NCI-H2196 (cell line): Measurements from ENCODE around the gene GIMAP2.
"Not testable (repeated sequence)": the region's sequence is repeated elsewhere in the genome, so short reads cannot be mapped to it uniquely, and the experiment has no call there.

Experiments used
- DNase-seq: peaks from one replicate; lab custom pipeline; 2025; ENCODE audit not compliant: unreplicated experiment; lab: John Stamatoyannopoulos, UW

Gene GIMAP2

DNA sequence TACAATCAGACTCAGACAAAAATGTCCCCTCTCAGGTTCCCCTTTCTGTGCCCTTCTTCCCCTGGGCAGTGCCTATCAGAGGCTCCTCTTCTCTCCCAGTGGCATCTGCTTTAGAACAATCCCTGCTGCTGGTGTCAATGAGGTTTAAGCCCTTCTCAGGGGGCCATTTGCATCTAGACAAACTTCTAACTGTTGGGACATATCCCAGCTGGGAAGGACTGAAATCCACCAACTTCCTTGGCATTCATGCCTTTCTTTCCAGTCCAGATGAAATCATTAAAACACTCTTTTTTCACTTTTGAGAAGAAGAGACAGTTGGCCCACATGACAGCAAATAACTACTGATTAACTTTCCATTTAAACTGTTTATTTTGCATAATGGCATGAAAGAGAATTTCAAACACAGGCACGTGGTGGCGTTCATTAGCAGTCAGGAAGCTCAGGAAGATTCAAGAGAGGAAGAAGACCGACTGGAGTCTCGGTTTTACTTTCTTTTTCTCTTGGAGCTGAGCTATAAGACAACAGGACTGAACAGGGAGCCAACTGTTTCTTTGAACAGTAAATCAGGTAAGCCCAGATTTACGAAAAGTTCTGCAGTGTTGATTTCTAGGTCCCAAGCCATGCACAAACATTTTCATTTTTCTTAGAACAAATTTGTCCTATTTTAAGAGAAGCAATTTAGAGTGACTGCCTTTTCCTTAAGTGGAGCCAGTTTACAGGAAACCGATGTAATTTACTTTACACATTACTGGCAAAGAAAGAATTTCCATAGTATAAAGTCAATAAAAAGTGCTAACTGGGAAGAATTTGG, at the start of gene GIMAP2:
TSS of gene GIMAP2 (plus strand) at position 488 of the 811 bp plus-strand sequence. CDS start 1,354 bp downstream, outside the sequence.
- DNase-seq = no peak

DNA sequence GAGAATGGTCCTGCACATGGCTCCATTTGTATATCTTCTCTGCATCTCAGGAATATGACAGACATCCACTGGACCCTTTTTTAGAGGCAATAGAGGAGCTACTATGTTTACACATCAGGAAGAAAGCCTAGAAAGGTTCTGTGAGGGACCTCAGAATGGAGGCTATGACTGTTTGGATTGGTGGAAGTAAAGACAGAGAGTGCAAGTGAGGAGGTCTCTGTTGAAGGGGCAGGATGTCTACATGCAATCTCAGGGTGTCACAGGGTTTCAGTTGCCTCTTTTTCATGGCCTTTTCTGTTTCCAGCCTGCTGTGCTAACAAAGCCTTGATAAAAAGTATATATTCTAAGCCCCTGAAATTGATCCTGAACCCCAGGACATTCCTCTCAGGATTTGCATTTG, 43.7 kb upstream of the GIMAP2 start:
- DNase-seq = no peak

DNA sequence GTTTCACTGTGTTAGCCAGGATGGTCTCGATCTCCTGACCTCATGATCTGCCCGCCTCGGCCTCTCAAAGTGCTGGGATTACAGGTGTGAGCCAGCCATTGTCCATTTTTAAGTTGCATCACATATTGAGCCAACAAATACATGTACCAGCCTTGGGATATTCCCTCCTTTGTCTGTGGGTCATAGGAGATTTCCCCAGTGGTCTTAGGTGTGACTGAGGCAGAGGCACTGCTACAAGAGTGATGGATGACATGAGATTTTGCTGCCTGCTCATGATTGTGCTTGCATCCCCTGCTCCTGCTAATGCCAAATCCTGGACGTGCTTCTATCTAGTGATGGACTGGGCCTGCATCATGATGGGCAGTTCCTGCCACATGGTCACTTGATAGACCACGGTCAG, 42.6 kb upstream of the GIMAP2 start:
- DNase-seq = no peak

DNA sequence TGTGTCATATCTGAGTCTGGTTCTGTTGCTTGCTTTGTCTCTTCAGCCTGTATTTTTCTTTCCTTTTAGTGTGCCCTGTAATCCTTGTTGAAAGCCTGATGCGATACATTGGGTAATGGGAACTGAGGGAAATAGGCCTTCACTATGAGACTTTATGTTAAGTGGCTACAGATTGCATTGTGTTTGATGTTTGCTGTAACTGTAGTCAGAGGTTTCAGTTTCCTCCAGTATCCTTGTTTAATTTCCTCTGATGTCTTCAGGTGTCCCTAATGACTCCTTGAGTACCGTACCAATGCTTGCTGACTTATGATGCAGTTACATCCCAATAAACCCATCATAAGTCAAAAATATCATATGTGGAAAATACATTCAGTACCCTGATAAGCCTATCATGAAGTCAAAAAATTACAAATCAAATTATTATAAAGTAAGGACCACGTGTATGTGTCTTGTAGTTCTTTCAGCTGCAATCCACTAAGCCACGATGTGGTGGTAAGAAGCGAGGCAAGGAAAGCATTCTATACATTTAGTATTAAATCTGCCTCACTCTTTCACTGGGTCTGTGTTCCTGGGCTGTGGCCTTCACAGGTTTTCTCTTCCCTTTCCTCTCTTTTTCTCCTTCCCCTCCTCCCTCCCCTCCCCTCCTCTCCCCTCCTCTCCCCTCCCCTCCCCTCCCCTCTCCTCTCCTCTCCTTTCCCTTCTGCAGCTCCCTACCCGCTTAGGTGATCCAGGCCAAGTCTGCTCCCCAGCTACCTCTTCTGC, 40.1 kb upstream of the GIMAP2 start:
- no peak for DNase-seq

DNA sequence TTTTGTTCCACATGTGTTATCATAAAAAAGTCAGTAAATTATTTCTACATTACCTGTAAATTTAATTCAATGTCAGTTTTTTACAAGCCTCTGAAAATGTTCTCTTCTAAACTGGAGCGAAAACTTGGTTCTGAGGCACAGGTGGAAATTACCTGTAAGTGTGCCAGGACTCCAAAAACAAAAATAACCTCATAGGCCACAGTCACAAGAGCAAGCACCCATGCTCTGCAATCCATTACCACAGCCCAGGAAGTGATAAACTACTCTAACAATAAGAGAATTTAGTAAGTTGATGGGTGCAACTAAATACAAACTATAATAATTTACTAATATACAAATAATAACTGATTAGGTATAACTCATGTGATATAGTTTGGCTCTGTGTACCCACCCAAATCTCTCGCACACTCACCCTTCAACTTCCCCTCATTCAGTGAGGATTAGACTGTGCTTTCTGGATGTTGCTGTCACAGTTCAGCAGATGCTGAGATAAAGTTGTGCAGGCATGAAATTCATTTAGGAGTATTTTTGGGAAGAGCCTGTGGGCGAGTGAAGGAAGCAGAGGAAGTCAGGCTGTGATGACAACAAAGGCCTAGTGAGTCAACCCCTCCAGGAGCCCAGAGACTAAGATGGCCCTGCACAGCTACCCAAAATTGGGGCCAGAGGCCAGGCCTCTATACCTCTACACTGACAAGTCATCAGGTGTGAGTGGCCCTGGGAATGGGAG, 37.0 kb upstream of the GIMAP2 start:
- DNase-seq = no peak

DNA sequence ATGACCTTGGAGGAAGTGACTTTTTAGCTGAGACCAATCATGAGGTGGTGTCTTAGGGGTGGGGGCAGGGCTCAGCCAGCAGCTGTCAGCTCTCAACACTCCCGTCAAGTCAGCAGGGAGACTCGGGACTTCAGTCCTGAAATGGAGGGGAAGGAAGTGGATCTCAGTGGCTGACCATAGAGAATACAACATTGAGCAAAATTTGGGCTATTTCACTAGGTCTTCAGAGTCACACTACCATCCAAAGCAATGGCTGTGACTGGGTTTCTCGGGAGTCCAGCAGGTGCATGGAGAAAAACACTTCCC, 36.5 kb upstream of the GIMAP2 start:
- DNase-seq = no peak

DNA sequence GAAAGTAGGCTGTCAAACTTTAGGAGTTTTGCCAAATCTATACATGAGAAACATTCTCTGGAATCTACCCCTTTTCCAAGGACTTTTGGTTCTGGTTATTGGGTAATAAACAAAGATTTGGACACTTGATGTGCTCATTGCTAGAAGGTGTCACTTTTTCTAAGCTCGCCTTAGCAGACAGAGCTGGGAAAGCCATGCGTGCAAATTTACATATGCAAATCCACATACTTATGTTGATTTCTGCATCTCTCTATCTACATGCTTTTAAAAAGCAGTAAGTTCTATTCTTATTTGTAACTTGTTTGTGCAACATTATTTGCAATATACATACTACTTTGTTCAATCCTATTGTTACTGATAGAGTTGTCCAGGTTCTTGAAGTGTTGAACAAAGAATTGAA, 30.8 kb upstream of the GIMAP2 start:
- no peak for DNase-seq

DNA sequence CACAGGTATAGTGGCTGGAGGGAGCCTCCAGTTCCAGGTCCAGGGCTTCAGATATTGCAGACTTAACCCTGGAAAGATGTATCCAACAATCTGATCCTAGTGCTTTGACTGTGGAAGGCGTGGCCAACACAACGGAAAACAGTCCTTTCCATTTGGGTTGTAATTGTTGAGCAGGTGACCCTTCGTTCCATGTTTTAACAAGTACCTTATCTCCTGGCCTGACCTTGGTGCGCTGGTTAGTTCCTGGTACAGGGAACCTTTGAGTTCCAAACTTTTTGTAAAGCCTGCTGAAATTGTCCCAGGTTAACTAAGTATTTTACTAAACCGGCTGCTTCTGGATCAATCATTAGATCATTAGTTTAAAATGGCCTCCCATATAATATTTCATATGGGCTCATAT, 29.5 kb upstream of the GIMAP2 start:
- no peak for DNase-seq

DNA sequence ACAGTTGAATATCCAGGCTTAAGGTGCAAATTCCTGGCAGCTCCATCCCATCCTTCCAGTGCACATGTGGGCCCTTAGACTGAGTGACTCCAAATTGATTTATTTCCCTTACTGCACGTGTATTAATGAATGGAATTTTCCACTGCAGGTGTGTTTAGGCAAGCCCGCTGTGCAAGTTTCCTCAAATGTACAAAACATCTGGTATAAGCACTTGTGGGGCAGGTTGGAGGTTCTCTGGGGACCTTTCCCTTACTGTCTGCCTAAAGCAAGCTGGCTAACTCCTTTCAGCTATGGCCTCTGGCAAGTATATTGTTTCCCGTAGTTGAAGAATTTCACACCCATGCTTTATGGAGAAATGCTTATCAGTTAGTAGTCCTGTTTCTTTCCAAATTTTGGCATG, 28.0 kb upstream of the GIMAP2 start:
- no peak for DNase-seq

DNA sequence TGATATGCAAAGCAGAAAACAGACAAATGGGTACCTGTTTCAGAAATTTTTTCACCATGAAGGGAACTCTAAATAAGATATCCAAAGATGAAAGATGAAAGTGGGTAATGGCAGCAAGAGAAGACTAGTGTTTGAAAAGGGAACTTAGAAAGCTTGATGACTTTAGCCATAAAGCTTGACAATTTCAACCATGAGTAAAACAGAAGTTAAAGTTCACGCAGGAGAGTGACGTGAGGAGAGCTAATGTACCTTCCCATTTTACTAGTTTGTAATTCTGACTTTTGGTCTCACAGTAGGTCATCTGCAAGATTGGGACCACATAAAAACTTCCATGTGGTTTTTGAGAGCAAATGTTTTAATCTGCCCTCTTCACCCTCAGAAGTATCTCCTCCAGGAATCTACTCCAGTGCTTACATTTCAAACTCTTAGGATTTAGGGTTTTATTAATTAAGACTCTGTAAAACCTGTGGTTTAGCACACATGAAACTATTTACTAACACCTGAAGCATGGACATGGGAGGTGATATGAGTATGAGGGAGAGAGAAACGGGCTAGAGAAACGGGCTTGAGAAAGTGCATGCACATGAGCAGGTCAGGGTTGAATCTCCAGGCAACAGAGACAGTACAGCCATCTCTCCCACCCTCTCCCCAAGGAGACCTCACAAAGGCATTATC, 24.4 kb upstream of the GIMAP2 start:
- no peak for DNase-seq

DNA sequence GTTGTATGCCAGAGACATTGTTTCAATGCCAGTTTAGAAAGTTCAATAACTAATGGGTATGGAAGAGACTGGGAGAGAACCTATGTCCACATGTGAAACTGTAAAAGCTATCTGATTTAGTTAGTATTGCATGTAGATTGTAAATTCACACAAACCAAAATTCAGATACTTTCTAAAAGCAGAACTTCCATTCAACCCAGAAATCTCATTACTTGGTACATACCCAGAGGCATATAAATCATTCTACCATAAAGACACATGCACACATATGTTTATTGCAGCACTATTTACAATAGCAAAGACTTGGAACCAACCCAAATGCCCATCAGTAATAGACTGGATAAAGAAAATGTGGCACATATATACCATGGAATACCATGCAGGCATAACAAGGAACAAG, 22.7 kb upstream of the GIMAP2 start:
- not testable (repeated sequence) for DNase-seq

DNA sequence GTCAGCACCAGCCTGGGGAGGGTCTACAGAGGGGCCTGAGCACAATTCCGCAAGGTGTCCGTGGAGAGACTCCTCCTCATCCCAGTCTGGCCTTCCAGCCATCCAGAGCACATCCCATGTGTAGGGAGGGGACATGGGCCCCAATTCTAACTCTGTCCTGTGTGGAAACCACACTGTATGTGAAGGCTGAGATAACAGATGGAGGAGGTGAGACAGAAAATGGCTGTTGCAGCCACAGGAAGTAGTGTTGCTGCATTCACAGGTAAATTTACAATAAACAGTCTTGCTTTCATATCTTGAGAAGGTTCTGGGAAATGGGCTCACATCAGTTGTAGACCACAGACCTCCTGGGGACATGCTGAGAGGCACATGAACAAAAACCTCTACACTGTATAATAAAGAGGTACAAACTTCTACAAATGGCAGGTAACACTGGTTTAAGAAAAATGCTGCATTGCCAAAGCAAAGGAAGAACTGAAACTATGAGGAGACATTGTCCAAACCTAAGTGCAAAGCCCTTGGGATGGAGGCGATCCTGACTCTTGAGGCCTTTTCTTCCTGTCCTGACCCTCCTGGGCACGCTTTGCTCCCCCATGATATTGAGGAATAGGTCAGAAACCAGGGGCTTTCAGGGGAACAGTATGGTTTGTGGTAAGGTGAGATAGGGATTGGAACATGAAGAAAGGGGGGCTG, 21.6 kb upstream of the GIMAP2 start:
- DNase-seq = no peak

DNA sequence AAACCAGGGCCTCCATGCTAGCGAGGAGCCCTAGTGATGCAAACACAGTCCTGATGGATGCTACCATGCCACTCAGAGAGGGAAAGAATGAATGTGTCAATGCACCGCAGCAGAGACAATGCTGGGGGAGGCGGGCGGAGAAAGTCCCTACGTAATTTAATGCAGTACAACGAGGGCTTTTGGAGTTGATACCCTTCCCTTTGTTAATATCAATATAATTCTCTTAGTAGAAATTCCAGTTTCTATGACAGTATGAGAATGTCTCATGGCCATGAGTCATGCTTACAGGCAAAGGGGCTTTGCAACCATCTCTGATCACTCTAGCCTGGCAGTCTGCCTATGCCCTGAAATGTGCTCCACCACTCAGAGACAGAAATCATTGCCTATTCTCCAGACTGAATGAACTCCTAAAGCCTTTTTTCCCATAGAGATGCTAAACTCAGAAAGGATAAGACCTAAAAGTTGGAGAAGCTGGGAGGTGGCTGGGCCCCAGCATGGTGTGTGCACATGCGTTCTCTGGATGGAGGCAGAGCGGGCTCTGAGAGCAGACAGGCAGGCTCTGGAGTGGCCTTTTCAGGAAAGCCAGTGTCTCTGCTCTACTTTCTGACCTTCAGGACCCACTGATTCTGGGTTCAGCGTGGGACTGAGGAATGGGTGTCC, 20.3 kb upstream of the GIMAP2 start:
- no peak for DNase-seq

DNA sequence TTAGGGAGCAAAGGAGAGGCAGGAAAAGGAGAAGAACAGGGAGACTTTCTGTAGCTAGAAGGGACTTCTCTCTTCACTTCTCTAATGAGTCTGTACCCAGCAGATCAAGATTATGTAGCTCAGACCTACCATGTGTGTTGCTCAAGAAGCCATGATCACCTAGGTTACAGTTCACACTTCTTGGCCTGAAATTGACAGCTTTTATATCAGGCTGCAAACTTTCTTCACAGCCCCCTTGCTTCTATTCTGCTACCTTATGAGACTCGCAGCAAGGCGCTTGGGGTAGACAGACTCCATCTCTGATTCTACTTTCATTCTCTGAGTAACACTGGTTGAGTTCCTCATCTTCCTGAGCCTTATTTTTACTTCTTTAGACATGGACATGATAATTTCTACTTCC, 19.6 kb upstream of the GIMAP2 start:
- no peak for DNase-seq

DNA sequence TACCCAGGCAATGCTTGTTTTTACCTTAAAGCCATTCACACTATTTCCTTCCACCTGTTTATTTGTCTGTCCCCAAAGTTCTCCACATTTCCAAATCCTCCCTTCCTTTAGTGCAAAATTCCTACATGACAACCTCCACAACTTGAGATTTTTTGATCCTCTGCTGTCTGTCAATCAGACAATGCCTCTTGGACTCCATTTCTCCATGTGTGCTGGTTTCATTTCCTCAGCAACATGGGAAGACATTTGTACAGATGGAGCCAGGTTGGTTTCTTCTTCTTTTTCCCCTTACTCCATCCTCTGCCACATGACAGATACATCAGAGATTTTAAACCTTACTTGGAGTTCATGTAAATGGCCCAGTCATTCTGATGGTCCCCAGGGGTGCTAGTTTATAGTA, 19.1 kb upstream of the GIMAP2 start:
- DNase-seq = no peak

DNA sequence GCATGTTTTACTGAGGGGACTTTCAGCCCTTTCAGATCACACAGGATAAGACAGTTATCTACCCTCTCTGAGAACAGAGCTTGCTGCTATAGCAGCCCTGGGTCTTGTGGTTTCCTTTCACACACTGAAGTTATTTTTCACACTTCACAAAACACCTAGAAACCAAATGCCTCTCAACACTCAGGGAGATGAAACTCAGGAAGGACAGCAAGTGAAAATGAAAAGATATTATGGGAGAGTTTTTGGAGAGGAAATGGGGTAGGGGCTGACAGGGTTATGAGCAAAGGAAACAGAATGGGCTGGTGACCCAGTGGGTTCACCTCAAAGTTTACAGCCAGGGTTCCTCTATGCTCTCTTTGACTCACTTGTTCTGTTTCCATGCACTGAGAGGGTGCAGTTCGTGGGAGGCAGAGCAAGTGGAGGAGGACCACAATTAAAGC, 17.0 kb upstream of the GIMAP2 start:
- no peak for DNase-seq

DNA sequence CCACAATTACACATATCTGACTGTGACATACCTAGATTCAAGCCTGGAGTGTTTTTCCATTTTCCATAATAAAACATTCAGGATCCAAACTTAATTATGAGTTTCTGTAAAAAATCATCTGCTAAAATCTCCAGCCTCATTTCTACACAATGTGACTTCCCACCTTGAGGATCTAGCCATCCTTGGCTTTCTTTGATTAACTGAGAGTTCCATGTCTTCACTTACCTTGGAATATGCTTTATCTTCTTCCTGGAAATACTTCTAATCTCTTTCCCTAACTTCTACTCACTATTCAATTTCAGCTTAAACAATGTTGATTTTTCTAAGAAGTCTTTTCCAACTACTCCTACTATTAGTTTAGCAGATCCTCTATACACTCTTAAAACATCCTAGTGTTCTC, 16.5 kb upstream of the GIMAP2 start:
- no peak for DNase-seq

DNA sequence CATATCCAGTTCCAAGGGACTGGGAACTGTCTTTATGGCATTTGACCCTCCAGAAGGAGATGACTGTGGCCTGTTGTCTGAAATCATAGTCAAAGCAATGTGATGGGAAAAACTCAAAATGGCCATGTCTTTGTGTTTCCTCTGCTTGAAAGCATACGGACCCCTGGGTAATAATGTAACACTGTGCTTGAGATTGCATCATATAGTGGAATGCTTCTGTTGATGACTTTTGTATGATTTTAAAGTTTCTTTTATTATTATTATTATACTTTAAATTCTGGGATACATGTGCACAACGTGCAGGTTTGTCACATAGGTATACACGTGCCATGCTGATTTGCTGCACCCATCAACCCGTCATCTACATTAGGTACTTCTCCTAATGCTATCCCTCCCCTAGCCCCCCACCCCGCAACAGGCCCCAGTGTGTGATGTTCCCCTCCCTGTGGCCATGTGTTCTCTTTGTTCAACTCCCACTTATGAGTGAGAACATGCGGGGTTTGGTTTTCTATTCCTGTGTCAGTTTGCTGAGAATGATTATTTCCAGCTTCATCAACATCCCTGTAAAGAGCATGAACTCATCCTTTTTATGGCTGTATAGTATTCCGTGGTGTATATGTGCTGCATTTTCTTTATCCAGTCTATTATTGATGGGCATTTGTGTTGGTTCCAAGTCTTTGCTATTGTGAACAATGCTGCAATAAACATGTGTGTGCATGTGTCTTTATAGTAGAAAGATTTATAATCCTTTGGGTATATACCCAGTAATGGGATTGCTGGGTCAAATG, 13.5 kb upstream of the GIMAP2 start:
- DNase-seq = not testable (repeated sequence)

DNA sequence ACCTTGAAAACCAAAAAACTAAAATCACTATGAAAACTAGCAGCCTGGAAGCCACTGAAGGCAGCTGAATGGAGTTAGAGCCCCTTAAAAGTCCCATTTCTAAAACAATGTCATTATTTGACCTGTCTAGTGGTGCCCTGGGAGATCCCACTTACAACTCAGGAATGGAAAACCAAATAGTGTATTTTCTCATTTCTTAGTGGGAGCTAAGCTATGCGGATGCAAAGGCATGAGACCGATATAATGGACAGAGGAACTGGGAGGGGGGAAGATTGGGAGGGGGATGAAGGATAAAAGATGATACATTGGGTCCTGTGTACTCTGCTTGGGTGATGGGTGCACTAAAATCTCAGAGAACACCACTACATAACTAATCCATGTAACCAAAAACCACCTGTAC, 9.8 kb upstream of the GIMAP2 start:
- DNase-seq = no peak
